Measurements from ENCODE around the gene FAM98B. TPM values are rescaled to one million over a fixed set of nuclear protein-coding genes. Genes with fewer than 3 reads are reported as not detected.

Gene FAM98B
- total and polyA plus RNA-seq, 4 experiments from 2014 or later: 3.3 to 26.3 (median 12.6) TPM

DNA sequence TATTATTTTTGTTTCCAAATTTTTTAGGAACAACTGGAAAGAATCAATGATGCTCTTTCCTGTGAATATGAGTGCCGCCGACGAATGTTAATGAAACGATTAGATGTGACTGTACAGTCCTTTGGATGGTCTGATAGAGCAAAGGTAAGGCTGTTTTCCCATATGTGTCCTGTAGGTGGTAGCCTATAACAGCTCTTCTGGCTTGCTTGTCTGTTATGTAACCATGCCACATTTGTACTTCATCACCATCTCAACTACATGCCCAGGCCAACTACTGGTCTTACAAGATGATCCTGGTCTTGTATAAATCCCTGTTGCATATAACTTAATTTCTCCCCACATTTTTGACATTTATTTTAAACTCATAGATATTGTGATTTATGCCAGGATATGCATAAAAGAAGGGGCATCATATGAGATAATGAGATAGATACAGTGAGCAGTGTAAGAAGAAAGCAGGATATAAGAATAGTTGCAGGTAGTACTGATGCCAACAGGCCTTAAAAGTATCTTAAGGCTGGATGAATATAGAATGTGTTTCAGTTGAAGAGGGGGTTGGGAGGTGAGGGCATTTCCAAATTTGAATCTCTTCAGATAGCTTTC lies 20.3 kb downstream of the FAM98B start:
- no peaks in the 10 kb centered on the region for H3K27me3 Mint-ChIP-seq
- intact Hi-C loops (cut with micrococcal nuclease): loop anchor here (1.0 to 10.0 kb wide), 5 partner anchors 90 to 1281 kb away; partner anchors contain the start of gene RASGRP1
- peaks cover 8 to 9% (median 8%) of the 10 kb centered on the region in 4 donors for H3K4me1 Mint-ChIP-seq
- H3K4me1 ChIP-seq (ENCODE audit: insufficient read depth, low read length): peaks cover 5% of the 10 kb centered on the region
- CTCF ChIA-PET (ENCODE audit: partially characterized antibody): interaction anchor here (0.7 to 7.2 kb wide), 19 partner anchors 12 to 1283 kb away, joined by 3 to 196 read pairs (median 4); partner anchors contain the start of genes FAM98B and RASGRP1
- no peak overlapping the region for H3K4me3 ChIP-seq (ENCODE audit: low read length in 2 of 2)
- POLR2A ChIA-PET (ENCODE audit: partially characterized antibody): interaction anchor here (0.8 to 2.4 kb wide), 11 partner anchors 10 to 225 kb away, joined by 3 to 15 read pairs (median 5); partner anchors contain the start of genes FAM98B and RASGRP1
- no peaks in the 10 kb centered on the region for H3K9me3 ChIP-seq (ENCODE audit: control insufficient read depth in 1 of 2, low read length in 2 of 2)
- peak overlapping the region; percentile 59 to 86 (median 81) for H3K27ac Mint-ChIP-seq
- H3K27ac ChIP-seq (ENCODE audit: low read depth, low read length): peak overlapping the region; percentile 25
- H3K36me3 Mint-ChIP-seq: peaks cover 30 to 45% of the 10 kb centered on the region in 2 donors
- peak; percentile 57 to 73 (median 69) for DNase-seq
- peaks cover 21% of the 10 kb centered on the region for H3K36me3 ChIP-seq (ENCODE audit: insufficient read depth, low read length)
- no peaks in the 10 kb centered on the region for H3K9me3 Mint-ChIP-seq
- peak overlapping the region in 1 of 8 donors; percentile 2 for H3K4me3 Mint-ChIP-seq
- H3K27me3 ChIP-seq (ENCODE audit: insufficient read depth, low read length): no peaks in the 10 kb centered on the region

DNA sequence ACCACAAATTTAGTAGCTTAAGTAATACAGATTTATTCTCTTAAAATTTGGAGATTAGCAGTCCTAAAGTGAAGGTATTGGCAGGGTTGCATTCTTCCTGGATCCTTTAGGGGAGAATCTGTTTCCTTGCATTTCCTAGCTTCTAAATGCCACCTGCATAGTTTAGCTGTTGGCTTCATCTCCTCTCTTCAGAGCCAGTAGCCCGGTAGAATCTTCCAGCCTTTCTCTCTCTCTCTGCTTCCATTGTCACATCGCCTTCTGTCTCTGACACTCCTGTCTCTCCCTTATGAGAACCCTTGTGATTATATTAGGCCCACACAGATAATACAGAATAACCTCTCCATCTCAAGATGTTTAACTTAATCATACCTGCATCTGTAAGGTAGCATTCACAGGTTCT lies 21.4 kb downstream of the FAM98B start:
- POLR2A ChIA-PET (ENCODE audit: partially characterized antibody): interaction anchor here (1.1 to 2.2 kb wide), 7 partner anchors 11 to 224 kb away, joined by 3 to 15 read pairs (median 12); no protein-coding TSS in a partner anchor

DNA sequence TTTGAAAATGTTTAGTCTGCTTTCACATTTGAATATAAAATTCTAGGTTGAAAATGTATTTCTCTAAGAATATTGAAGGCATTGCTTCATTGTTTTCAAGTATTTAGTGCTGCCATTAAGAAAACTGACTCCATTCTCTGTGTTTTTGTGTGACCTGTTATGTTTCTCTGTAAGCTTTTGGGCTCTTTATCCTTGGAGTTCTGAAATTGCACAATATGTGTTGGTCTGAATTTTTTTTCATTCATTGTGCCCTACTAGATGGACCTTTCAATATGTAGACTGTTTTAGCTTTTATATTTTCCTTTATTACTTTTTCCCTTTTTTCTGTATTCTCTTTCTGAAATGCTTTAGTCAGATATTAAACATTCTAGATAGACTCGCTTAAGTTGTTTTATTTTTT lies 22.2 kb downstream of the FAM98B start:
- peaks cover 13% of the 10 kb centered on the region for H3K36me3 ChIP-seq (ENCODE audit: insufficient read depth, low read length)
- Mint-ChIP-seq H3K27me3 (no peaks in the 10 kb centered on the region), H3K9me3 (no peaks in the 10 kb centered on the region), H3K36me3 (peaks cover 28 to 42% of the 10 kb centered on the region in 2 donors), H3K27ac (peak overlapping the region in 4 of 7 donors; percentile 61 to 89 (median 72)), H3K4me1 (peaks cover 13 to 16% (median 14%) of the 10 kb centered on the region in 4 donors), H3K4me3 (no peak overlapping the region)
- intact Hi-C loops (cut with micrococcal nuclease): loop anchor here (10.0 kb wide), 1 partner anchor 1279 kb away; no protein-coding TSS in a partner anchor
- ChIA-PET CTCF (ENCODE audit: partially characterized antibody) (interaction anchor here (1.1 to 7.2 kb wide), 6 partner anchors 29 to 222 kb away, joined by 3 to 196 read pairs (median 16); partner anchors contain the start of gene RASGRP1), POLR2A (ENCODE audit: partially characterized antibody) (interaction anchor here (1.4 kb wide), 1 partner anchor 22 kb away, joined by 3 read pairs; the partner anchor contains the start of gene FAM98B)
- peaks cover 5% of the 10 kb centered on the region for H3K4me1 ChIP-seq (ENCODE audit: insufficient read depth, low read length)
- H3K27ac ChIP-seq (ENCODE audit: low read depth, low read length): no peak overlapping the region
- no peak overlapping the region for H3K4me3 ChIP-seq (ENCODE audit: low read length in 2 of 2)
- no peak for DNase-seq
- H3K9me3 ChIP-seq (ENCODE audit: control insufficient read depth in 1 of 2, low read length in 2 of 2): no peaks in the 10 kb centered on the region
- no peaks in the 10 kb centered on the region for H3K27me3 ChIP-seq (ENCODE audit: insufficient read depth, low read length)

More for the DNA sequence above, 21.4 kb downstream of the FAM98B start:
- no peak overlapping the region for H3K4me3 ChIP-seq (ENCODE audit: low read length in 2 of 2)
- peaks cover 20% of the 10 kb centered on the region for H3K36me3 ChIP-seq (ENCODE audit: insufficient read depth, low read length)
- H3K36me3 Mint-ChIP-seq: peaks cover 28 to 46% of the 10 kb centered on the region in 2 donors
- no peaks in the 10 kb centered on the region for H3K9me3 ChIP-seq (ENCODE audit: control insufficient read depth in 1 of 2, low read length in 2 of 2)
- H3K27ac ChIP-seq (ENCODE audit: low read depth, low read length): no peak overlapping the region
- intact Hi-C loops (cut with micrococcal nuclease): loop anchor here (10.0 kb wide), 1 partner anchor 1279 kb away; no protein-coding TSS in a partner anchor
- CTCF ChIA-PET (ENCODE audit: partially characterized antibody): interaction anchor here (0.6 to 7.2 kb wide), 22 partner anchors 11 to 378 kb away, joined by 3 to 196 read pairs (median 4); partner anchors contain the start of genes FAM98B and RASGRP1
- H3K4me3 Mint-ChIP-seq: no peak overlapping the region
- peak overlapping the region in 4 of 7 donors; percentile 1 to 72 (median 54) for H3K27ac Mint-ChIP-seq
- DNase-seq: no peak
- H3K9me3 Mint-ChIP-seq: no peaks in the 10 kb centered on the region
- peaks cover 12 to 14% (median 13%) of the 10 kb centered on the region in 4 donors for H3K4me1 Mint-ChIP-seq
- H3K4me1 ChIP-seq (ENCODE audit: insufficient read depth, low read length): peaks cover 5% of the 10 kb centered on the region
- no peaks in the 10 kb centered on the region for H3K27me3 ChIP-seq (ENCODE audit: insufficient read depth, low read length)
- no peaks in the 10 kb centered on the region for H3K27me3 Mint-ChIP-seq

DNA sequence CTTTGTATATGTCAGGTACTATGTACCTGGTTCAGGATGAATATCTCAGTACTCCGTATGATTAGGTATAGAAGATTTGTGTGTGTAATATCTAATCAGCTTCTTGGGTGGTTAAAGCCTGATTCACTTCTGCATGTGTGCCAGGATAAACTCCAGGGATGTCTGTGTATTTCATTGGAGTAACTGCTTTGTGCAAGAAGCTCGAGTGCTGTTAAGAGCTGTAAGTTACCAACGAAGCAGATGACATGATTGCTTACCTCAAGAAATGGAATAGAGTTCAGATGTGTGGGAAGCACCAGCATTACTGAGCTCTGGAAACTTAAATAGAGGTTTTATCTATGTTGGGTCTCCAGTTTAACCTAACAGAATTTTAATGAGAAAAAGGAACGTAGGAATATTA lies 23.7 kb downstream of the FAM98B start:
- no peak overlapping the region for H3K4me3 Mint-ChIP-seq
- Histone ChIP-seq H3K9me3 (ENCODE audit: control insufficient read depth in 1 of 2, low read length in 2 of 2) (no peaks in the 10 kb centered on the region), H3K27ac (ENCODE audit: low read depth, low read length) (no peak overlapping the region), H3K4me3 (ENCODE audit: low read length in 2 of 2) (no peak overlapping the region), H3K4me1 (ENCODE audit: insufficient read depth, low read length) (peaks cover 16% of the 10 kb centered on the region), H3K36me3 (ENCODE audit: insufficient read depth, low read length) (peaks cover 20% of the 10 kb centered on the region), H3K27me3 (ENCODE audit: insufficient read depth, low read length) (no peaks in the 10 kb centered on the region)
- ChIA-PET POLR2A (ENCODE audit: partially characterized antibody) (interaction anchor here (0.6 to 2.6 kb wide), 5 partner anchors 10 to 213 kb away, joined by 3 to 10 read pairs (median 4); no protein-coding TSS in a partner anchor), CTCF (ENCODE audit: partially characterized antibody) (interaction anchor here (0.9 to 7.2 kb wide), 9 partner anchors 8 to 220 kb away, joined by 3 to 196 read pairs (median 6); partner anchors contain the start of genes FAM98B and RASGRP1)
- intact Hi-C loops (cut with micrococcal nuclease): loop anchor here (10.0 kb wide), 1 partner anchor 1277 kb away; no protein-coding TSS in a partner anchor
- no peaks in the 10 kb centered on the region for H3K9me3 Mint-ChIP-seq
- H3K27me3 Mint-ChIP-seq: no peaks in the 10 kb centered on the region
- DNase-seq: no peak
- peaks cover 27 to 47% of the 10 kb centered on the region in 2 donors for H3K36me3 Mint-ChIP-seq
- peak overlapping the region in 1 of 7 donors; percentile 65 for H3K27ac Mint-ChIP-seq
- H3K4me1 Mint-ChIP-seq: peaks cover 23 to 31% (median 28%) of the 10 kb centered on the region in 4 donors

DNA sequence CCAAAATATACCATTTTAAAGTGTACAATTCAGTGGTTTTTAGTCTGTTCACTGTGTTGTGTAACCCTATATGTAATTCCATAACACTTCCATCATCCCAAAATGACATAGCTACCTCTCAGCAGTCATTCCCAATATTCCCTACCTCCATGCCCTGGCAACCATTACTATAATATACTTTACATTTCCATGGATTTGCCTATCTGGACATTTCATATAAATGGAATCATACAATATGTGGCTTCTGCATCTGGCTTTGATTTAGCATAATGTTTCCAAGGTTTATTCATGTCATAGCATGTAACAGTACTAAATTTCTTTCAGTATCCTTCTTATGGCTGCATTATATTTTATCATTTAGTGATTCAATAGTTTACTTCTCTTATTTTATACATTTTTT lies 25.3 kb downstream of the FAM98B start:
- H3K4me3 ChIP-seq (ENCODE audit: low read length in 2 of 2): no peak overlapping the region
- intact Hi-C loops (cut with micrococcal nuclease): loop anchor here (10.0 kb wide), 1 partner anchor 1276 kb away; no protein-coding TSS in a partner anchor

DNA sequence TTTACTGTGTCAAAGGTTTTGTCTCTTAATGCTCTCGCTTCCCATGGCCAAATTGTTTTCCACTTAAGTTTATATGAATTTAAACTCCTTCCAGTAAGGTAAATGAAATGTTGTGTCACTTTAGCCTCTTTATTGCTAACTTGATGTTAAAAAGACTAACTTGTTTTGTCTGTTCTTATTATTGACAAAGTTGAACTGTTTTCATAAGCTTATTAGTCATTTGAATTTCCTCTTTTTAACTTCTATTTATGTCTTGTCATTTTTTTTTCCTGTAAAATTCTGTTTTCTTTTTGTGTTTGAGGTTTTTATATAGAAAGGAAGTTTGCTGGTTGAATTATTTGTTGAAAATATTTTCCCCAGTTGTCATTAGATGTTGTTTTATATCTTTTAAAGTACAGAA lies 25.8 kb downstream of the FAM98B start:
- intact Hi-C loops (cut with micrococcal nuclease): loop anchor here (10.0 kb wide), 1 partner anchor 1275 kb away; no protein-coding TSS in a partner anchor
- Histone ChIP-seq H3K9me3 (ENCODE audit: control insufficient read depth in 1 of 2, low read length in 2 of 2) (no peaks in the 10 kb centered on the region), H3K27me3 (ENCODE audit: insufficient read depth, low read length) (no peaks in the 10 kb centered on the region), H3K36me3 (ENCODE audit: insufficient read depth, low read length) (peaks cover 20% of the 10 kb centered on the region), H3K27ac (ENCODE audit: low read depth, low read length) (no peak overlapping the region), H3K4me3 (ENCODE audit: low read length in 2 of 2) (no peak overlapping the region), H3K4me1 (ENCODE audit: insufficient read depth, low read length) (peaks cover 18% of the 10 kb centered on the region)
- Mint-ChIP-seq H3K27ac (peak overlapping the region in 2 of 7 donors; percentile 53), H3K4me1 (peaks cover 18 to 27% (median 24%) of the 10 kb centered on the region in 4 donors), H3K9me3 (no peaks in the 10 kb centered on the region), H3K27me3 (no peaks in the 10 kb centered on the region), H3K36me3 (peaks cover 19 to 42% of the 10 kb centered on the region in 2 donors), H3K4me3 (no peak overlapping the region)
- POLR2A ChIA-PET (ENCODE audit: partially characterized antibody): interaction anchor here (1.1 to 1.5 kb wide), 2 partner anchors 81 to 206 kb away, joined by 3 to 5 read pairs; no protein-coding TSS in a partner anchor
- CTCF ChIA-PET (ENCODE audit: partially characterized antibody): interaction anchor here (7.2 kb wide), 2 partner anchors 208 to 218 kb away, joined by 146 to 196 read pairs; no protein-coding TSS in a partner anchor
- no peak for DNase-seq

More for the DNA sequence above, 25.3 kb downstream of the FAM98B start:
- Mint-ChIP-seq H3K27ac (peak overlapping the region in 3 of 7 donors; percentile 37 to 70 (median 48)), H3K27me3 (no peaks in the 10 kb centered on the region), H3K4me1 (peaks cover 21 to 32% (median 29%) of the 10 kb centered on the region in 4 donors), H3K36me3 (peaks cover 24 to 45% of the 10 kb centered on the region in 2 donors), H3K9me3 (no peaks in the 10 kb centered on the region), H3K4me3 (no peak overlapping the region)
- no peaks in the 10 kb centered on the region for H3K9me3 ChIP-seq (ENCODE audit: control insufficient read depth in 1 of 2, low read length in 2 of 2)
- H3K27ac ChIP-seq (ENCODE audit: low read depth, low read length): no peak overlapping the region
- POLR2A ChIA-PET (ENCODE audit: partially characterized antibody): interaction anchor here (1.1 to 2.6 kb wide), 3 partner anchors 81 to 209 kb away, joined by 3 to 10 read pairs (median 5); no protein-coding TSS in a partner anchor
- DNase-seq: no peak
- H3K36me3 ChIP-seq (ENCODE audit: insufficient read depth, low read length): peaks cover 20% of the 10 kb centered on the region
- peaks cover 22% of the 10 kb centered on the region for H3K4me1 ChIP-seq (ENCODE audit: insufficient read depth, low read length)
- H3K27me3 ChIP-seq (ENCODE audit: insufficient read depth, low read length): no peaks in the 10 kb centered on the region
- CTCF ChIA-PET (ENCODE audit: partially characterized antibody): interaction anchor here (5.0 to 7.2 kb wide), 3 partner anchors 85 to 218 kb away, joined by 26 to 196 read pairs (median 146); partner anchors contain the start of gene RASGRP1
